ENCODE measurements around the gene GADD45G. TPM values are rescaled to one million over a fixed set of nuclear protein-coding genes. Genes with fewer than 3 reads are reported as not detected.

Gene GADD45G, protein sequence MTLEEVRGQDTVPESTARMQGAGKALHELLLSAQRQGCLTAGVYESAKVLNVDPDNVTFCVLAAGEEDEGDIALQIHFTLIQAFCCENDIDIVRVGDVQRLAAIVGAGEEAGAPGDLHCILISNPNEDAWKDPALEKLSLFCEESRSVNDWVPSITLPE
- polyA plus RNA-seq, result 0.23 and 0.53 TPM in 2 replicates

GRCh38 chr9:89604729-89605464 lies at the start of gene GADD45G:
GADD45G (plus strand) TSS chr9:89605012; CDS start chr9:89605122, 110 bp downstream.

Other genes with a start within 250 kb of the GADD45G start
- 2.9 and 7.2 TPM in 2 replicates for gene SEMA4D, start 106.9 kb upstream of the GADD45G start, polyA plus RNA-seq